Stomach smooth muscle (tissue), 2 donors: Measurements from ENCODE around the gene FBRSL1.
"Not testable (repeated sequence)": the region's sequence is repeated elsewhere in the genome, so short reads cannot be mapped to it uniquely, and the experiment has no call there.

Experiments
- H3K27ac ChIP-seq: one replicate; pipeline ENCODE4 v1.7.0; 2013; ENCODE audit warnings: mild to moderate bottlenecking, low read length, inconsistent platforms
- H3K27me3 ChIP-seq, 2 donors: one replicate each; pipeline ENCODE4 v1.7.0; 2013; ENCODE audit warnings: low read length in 2 of 2; ENCODE audit not compliant: insufficient read depth in 2 of 2, control insufficient read depth in 1 of 2
- H3K36me3 ChIP-seq, 2 donors: one replicate each; pipeline ENCODE4 v1.7.0; 2013; ENCODE audit warnings: low read length in 2 of 2; ENCODE audit not compliant: control insufficient read depth in 2 of 2, insufficient read depth in 2 of 2
- H3K4me1 ChIP-seq: one replicate; pipeline ENCODE4 v1.7.0; 2013; ENCODE audit warnings: low read length; ENCODE audit not compliant: control insufficient read depth, insufficient read depth
- H3K4me3 ChIP-seq, 2 donors: one replicate each; pipeline ENCODE4 v1.7.0; 2013; ENCODE audit warnings: low read length in 2 of 2
- H3K9ac ChIP-seq, 2 donors: one replicate each; pipeline ENCODE4 v1.7.0; 2013; ENCODE audit warnings: low read length in 2 of 2, mild to moderate bottlenecking in 1 of 2
- H3K9me3 ChIP-seq, 2 donors: one replicate each; pipeline ENCODE4 v1.7.0; 2013; ENCODE audit warnings: low read length in 2 of 2; ENCODE audit not compliant: control insufficient read depth in 2 of 2
- donor health status: healthy.
- donor health status: Pancreatic carcinoma.

FBRSL1 gene

DNA sequence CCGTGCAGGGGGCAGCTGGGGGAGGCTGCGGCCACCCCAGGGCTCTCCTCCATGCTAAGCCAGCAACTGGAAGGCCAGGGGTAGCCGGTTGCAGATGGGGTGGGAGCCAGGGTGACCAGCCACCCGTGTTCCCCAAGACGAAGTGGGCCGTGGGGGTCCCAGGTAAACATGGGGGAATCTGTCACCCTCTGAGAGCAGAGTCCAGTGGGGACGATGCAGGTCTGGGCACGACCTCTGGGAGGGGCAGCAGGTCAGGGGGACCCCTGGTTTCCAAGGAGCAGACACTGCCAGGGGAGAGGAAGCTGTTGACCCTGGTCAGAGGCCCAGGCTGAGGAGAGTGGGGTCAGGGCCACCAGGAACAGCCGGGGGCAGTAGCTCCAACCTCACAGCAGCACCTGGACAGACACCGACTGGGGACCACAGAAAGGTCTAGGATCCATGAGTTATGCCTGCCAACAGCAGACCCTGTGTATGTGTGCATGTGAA is 35.0 kb upstream of the FBRSL1 start:
- Histone ChIP-seq H3K9ac (no peak overlapping the region), H3K9me3 (no peaks in the 10 kb centered on the region), H3K4me3 (no peak overlapping the region), H3K27me3 (peaks cover 12 to 24% of the 10 kb centered on the region in 2 donors), H3K4me1 (peaks cover 8% of the 10 kb centered on the region), H3K27ac (no peak overlapping the region), H3K36me3 (no peaks in the 10 kb centered on the region)

- no peak overlapping the region for H3K4me3 ChIP-seq
- no peak overlapping the region for H3K9ac ChIP-seq
- H3K9me3 ChIP-seq = no peaks in the 10 kb centered on the region
- H3K36me3 ChIP-seq = no peaks in the 10 kb centered on the region
- H3K27ac ChIP-seq = no peak overlapping the region
- H3K27me3 ChIP-seq = peaks cover 9 to 22% of the 10 kb centered on the region in 2 donors
- H3K4me1 ChIP-seq = peaks cover 7% of the 10 kb centered on the region
These were observed 34.4 kb upstream of the FBRSL1 start for GRCh38 chr12:132455565-132455964.

DNA sequence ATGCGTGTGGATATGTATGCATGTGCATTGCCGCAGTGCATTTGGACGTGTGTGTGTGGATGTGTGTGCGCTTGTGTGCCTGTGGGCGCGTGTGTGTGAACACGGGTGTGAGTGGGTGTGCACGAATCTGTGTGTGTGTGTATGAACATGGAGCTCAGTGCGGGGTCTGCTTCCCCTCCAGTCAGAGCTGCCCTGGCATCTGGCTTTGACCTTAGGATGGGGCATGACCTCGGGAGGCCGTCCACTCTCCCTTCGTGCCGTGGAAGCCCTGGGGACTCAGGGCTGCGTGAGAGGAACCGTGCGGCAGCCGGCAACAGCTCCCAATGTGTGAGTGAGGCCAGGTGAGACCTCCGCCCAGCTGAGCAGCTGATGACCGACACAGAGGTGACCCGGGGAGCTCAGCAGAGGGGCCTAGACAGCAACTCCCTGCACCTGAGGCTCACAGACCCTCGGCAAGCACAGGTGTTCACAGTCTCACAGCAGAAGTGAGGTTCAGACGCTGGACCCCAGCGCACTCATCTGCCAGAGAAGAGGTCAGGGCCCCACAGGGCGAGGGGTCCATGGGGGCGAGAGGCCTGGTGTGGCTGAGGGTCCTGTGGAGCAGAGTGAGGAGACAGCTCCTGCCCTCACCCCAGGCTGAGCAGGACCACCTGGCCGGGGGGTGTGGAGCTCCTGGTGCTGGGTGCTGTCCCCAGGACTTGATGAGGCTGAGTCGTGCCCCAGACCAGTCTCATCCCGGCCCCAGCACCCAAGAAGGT is 33.6 kb upstream of the FBRSL1 start:
- Histone ChIP-seq H3K9ac (no peak overlapping the region), H3K9me3 (no peaks in the 10 kb centered on the region), H3K27ac (no peak overlapping the region), H3K4me1 (no peaks in the 10 kb centered on the region), H3K4me3 (no peak overlapping the region), H3K27me3 (peaks cover 7 to 22% of the 10 kb centered on the region in 2 donors), H3K36me3 (no peaks in the 10 kb centered on the region)

DNA sequence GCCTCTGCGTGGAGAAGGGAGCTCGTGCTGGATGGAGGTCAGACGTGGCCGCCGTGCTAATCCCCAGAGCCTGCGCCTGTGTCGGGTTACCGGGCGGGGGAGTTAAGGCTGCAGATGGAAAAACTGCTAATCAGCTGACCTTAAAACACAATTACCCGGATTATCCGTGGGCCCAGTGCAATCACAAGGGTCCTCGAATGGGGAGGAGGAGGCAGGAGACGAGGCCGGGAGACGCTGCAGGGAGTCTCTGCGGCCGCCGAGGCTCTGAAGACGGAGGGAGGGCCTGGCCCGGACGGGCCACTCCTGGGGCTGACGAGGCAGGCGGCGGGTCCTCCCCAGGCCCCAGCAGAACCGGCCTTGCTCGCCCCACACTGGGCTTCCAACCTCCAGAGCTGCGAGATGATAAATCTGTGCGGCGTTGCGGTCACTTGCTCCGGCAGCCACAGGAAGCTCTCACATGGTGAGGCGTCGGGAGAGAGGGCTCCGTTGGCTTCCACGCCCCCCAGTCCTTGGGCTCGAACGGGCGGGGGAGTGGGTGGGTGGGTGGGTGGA is 32.9 kb upstream of the FBRSL1 start:
- Histone ChIP-seq H3K27ac (no peak overlapping the region), H3K4me1 (no peaks in the 10 kb centered on the region), H3K9ac (no peak overlapping the region), H3K4me3 (no peak overlapping the region), H3K27me3 (peaks cover 7 to 18% of the 10 kb centered on the region in 2 donors), H3K36me3 (no peaks in the 10 kb centered on the region), H3K9me3 (peaks cover 0 to 2% of the 10 kb centered on the region in 2 donors)

GRCh38 chr12:132458441-132458840 is 31.5 kb upstream of the FBRSL1 start:
- no peaks in the 10 kb centered on the region for H3K36me3 ChIP-seq
- no peak overlapping the region for H3K9ac ChIP-seq
- no peak overlapping the region for H3K27ac ChIP-seq
- peaks cover 0 to 5% of the 10 kb centered on the region in 2 donors for H3K9me3 ChIP-seq
- peaks cover 6 to 18% of the 10 kb centered on the region in 2 donors for H3K27me3 ChIP-seq
- no peak overlapping the region for H3K4me3 ChIP-seq
- no peaks in the 10 kb centered on the region for H3K4me1 ChIP-seq

GRCh38 chr12:132458846-132459641 is 30.9 kb upstream of the FBRSL1 start:
- H3K27me3 ChIP-seq = peaks cover 4 to 18% of the 10 kb centered on the region in 2 donors
- no peak overlapping the region for H3K9ac ChIP-seq
- peaks cover 0 to 5% of the 10 kb centered on the region in 2 donors for H3K9me3 ChIP-seq
- no peaks in the 10 kb centered on the region for H3K4me1 ChIP-seq
- H3K27ac ChIP-seq = no peak overlapping the region
- H3K36me3 ChIP-seq = no peaks in the 10 kb centered on the region
- no peak overlapping the region for H3K4me3 ChIP-seq

GRCh38 chr12:132460571-132460970 is 29.4 kb upstream of the FBRSL1 start:
- peaks cover 0 to 5% of the 10 kb centered on the region in 2 donors for H3K9me3 ChIP-seq
- H3K4me1 ChIP-seq = no peaks in the 10 kb centered on the region

DNA sequence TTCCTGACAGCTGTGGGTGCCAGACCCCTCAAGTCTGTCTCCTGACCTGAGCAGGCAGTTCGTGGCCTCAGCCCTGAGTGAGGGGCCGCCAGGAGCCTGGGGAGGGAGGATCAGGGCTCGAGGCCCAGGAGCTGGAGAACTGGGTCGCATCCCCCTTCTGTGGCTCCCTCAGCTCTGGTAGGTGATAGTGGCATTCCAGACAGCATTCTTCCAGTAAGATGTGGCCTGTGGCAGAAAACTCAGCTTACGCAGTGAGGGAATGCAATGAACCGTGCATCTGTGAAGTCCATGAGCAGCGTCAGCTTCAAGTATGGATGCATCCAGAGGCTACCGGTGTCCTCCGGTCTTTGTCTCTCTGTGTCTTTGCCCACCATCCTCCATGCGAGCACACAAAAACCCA is 28.4 kb upstream of the FBRSL1 start:
- H3K4me3 ChIP-seq = no peak overlapping the region
- H3K4me1 ChIP-seq = no peaks in the 10 kb centered on the region
- no peak overlapping the region for H3K27ac ChIP-seq
- no peak overlapping the region for H3K9ac ChIP-seq
- H3K9me3 ChIP-seq = peaks cover 0 to 5% of the 10 kb centered on the region in 2 donors
- peaks cover 7 to 27% of the 10 kb centered on the region in 2 donors for H3K27me3 ChIP-seq
- no peaks in the 10 kb centered on the region for H3K36me3 ChIP-seq

More at GRCh38 chr12:132460571-132460970, 29.4 kb upstream of the FBRSL1 start:
- Histone ChIP-seq H3K27me3 (peaks cover 4 to 21% of the 10 kb centered on the region in 2 donors), H3K9ac (no peak overlapping the region), H3K36me3 (no peaks in the 10 kb centered on the region), H3K27ac (no peak overlapping the region), H3K4me3 (no peak overlapping the region)

- H3K27me3 ChIP-seq = peaks cover 15 to 32% of the 10 kb centered on the region in 2 donors
- H3K9me3 ChIP-seq = peaks cover 0 to 5% of the 10 kb centered on the region in 2 donors
- no peak overlapping the region for H3K4me3 ChIP-seq
- H3K4me1 ChIP-seq = no peaks in the 10 kb centered on the region
- H3K9ac ChIP-seq = no peak overlapping the region
- H3K36me3 ChIP-seq = no peaks in the 10 kb centered on the region
- H3K27ac ChIP-seq = no peak overlapping the region
These were observed 27.2 kb upstream of the FBRSL1 start for GRCh38 chr12:132462788-132463187.

GRCh38 chr12:132463284-132463924 is 26.5 kb upstream of the FBRSL1 start:
- H3K9ac ChIP-seq, H3K4me1 ChIP-seq, H3K4me3 ChIP-seq, H3K9me3 ChIP-seq, H3K36me3 ChIP-seq, H3K27ac ChIP-seq: not testable (repeated sequence)
- H3K27me3 ChIP-seq = peaks cover 14 to 33% of the 10 kb centered on the region in 2 donors
